K562 (cell line): Measurements from ENCODE around the gene C2CD2. TPM values are rescaled to one million over a fixed set of nuclear protein-coding genes. Genes with fewer than 3 reads are reported as not detected.
A peak's percentile ranks its signal among the peaks of the same experiment; 100 is the strongest.

Source experiments
- BRF1 ChIP-seq: IDR thresholded peaks from 3 replicates; pipeline ENCODE4 v1.6.1; 2011; ENCODE audit warnings: borderline replicate concordance, mild to moderate bottlenecking; ENCODE audit not compliant: insufficient read length; ENCODE audit errors: extremely low read depth
- CBX5 ChIP-seq: IDR thresholded peaks from 2 replicates; pipeline ENCODE4 v1.6.1; 2014; ENCODE audit warnings: low read depth, borderline replicate concordance
- CEBPB ChIP-seq: fragments of 450-650 bp; IDR thresholded peaks from 2 replicates; pipeline ENCODE4 v1.6.1; 2016; ENCODE audit warnings: missing genetic modification characterization, missing compliant biosample characterization
- DPF2 ChIP-seq: fragments of 450-650 bp; IDR thresholded peaks from 2 replicates; pipeline ENCODE4 v1.6.1; 2016
- EP300 ChIP-seq: IDR thresholded peaks from 2 replicates; pipeline ENCODE4 v1.6.1; 2012; ENCODE audit warnings: low read length, improper control_type of control experiment
- ETS1 ChIP-seq: conservative IDR thresholded peaks from 2 replicates; pipeline ENCODE4 v1.6.1; 2011; ENCODE audit warnings: low read depth, mild to moderate bottlenecking, low read length; ENCODE audit not compliant: control insufficient read depth
- GTF2A2 ChIP-seq: IDR thresholded peaks from 2 replicates; pipeline ENCODE4 v1.6.1; 2016; ENCODE audit warnings: mild to moderate bottlenecking, missing genetic modification characterization, missing compliant biosample characterization
- HMBOX1 ChIP-seq: sonication (generic); IDR thresholded peaks from 2 replicates; pipeline ENCODE4 v1.6.1; 2016
- ID3 ChIP-seq, 2 experiments: fragments of 250-450 bp in 1 of 2; fragments of 450-650 bp in 1 of 2; sonication (Bioruptor Pico) in 1 of 2; IDR thresholded peaks; 2 replicates each; pipeline versions ENCODE4 v1.6.1 to v1.8.0; 2016 to 2021; ENCODE audit warnings: mild to moderate bottlenecking in 2 of 2, moderate library complexity in 2 of 2, missing compliant biosample characterization in 1 of 2, missing genetic modification characterization in 1 of 2
- KHSRP ChIP-seq: fragments of 450-650 bp; IDR thresholded peaks from 2 replicates; pipeline ENCODE4 v1.6.1; 2017
- MTA3 ChIP-seq: fragments of 450-650 bp; formaldehyde crosslinking; IDR thresholded peaks from 2 replicates; pipeline ENCODE4 v1.6.1; 2017; ENCODE audit warnings: mild to moderate bottlenecking, borderline replicate concordance
- MYC ChIP-seq, 2 experiments: fragments of 250-450 bp in 1 of 2; sonication (Bioruptor Pico) in 1 of 2; IDR thresholded peaks; 2 replicates each; pipeline versions ENCODE4 v1.5.1 to v1.6.1; 2012 to 2021; ENCODE audit warnings: low read depth in 2 of 2, borderline replicate concordance in 1 of 2, improper control_type of control experiment in 1 of 2, low read length in 1 of 2, mild to moderate bottlenecking in 1 of 2, moderate library complexity in 1 of 2
- NFIC ChIP-seq: fragments of 450-650 bp; IDR thresholded peaks from 2 replicates; pipeline ENCODE4 v1.6.1; 2017; ENCODE audit warnings: mild to moderate bottlenecking, inconsistent platforms
- RERE ChIP-seq: sonication (generic); formaldehyde crosslinking; IDR thresholded peaks from 2 replicates; pipeline ENCODE4 v1.8.0; 2023; ENCODE audit warnings: missing genetic modification reagents, mild to moderate bottlenecking, borderline replicate concordance
- XRCC4 ChIP-seq: IDR thresholded peaks from one replicate; pipeline ENCODE4 v1.6.1; 2011; ENCODE audit not compliant: insufficient read depth, insufficient read length; ENCODE audit errors: extremely low read depth
- ZNF316 ChIP-seq: fragments of 450-650 bp; IDR thresholded peaks from 2 replicates; pipeline ENCODE4 v1.6.1; 2016
- ZNF41 ChIP-seq: fragments of 250-450 bp; sonication (Bioruptor Pico); conservative IDR thresholded peaks from 2 replicates; pipeline ENCODE4 v1.4.0; 2020; ENCODE audit warnings: mild to moderate bottlenecking
- polyA plus RNA-seq, 8 experiments: library from polyadenylated mRNA; depleted of rRNA in 4 of 8; stranded (reverse) in 5 of 8; unstranded in 3 of 8; fragments of >200 nt; fragmentation: Nextera tagmentation in 2 of 8; fragmentation: Illumina TruSeq in 1 of 8; extraction: Ambion mirVana in 2 of 8; extraction: Trizol in 1 of 8; gene quantifications; 2 replicates each; pipeline versions ENCODE4 v1.2.1 to v1.2.3, GENCODE V29; 2011 to 2014; ENCODE audit warnings: inconsistent platforms in 1 of 8, missing spikeins in 1 of 8
- total RNA-seq, 7 experiments: library from RNA; depleted of rRNA in 6 of 7; stranded (reverse); fragments of >200 nt in 6 of 7; fragmentation: Illumina TruSeq in 2 of 7; extraction: Trizol in 2 of 7; gene quantifications; 2 replicates each; pipeline versions ENCODE4 v1.2.1 to v1.2.3, GENCODE V29; 2011 to 2021; ENCODE audit warnings: low replicate concordance in 1 of 7

Gene C2CD2
- total and polyA plus RNA-seq, 9 of the 15 experiments (the other 6 are each of a cell fraction or from before 2014, with no cell fraction given), result 1.3 to 21.6 (median 12.1) TPM

- peak; percentile 95 for TF ChIP-seq MYC (IDR thresholded peaks at IDR 0.05; ENCODE audit: low read depth, low read length)
- TF ChIP-seq MYC (CRISPR knock-in tag; IDR thresholded peaks at IDR 0.05; ENCODE audit: borderline replicate concordance, low read depth), result peak; percentile 98
- TF ChIP-seq CEBPB (tag), result no peak
- no peak for TF ChIP-seq NFIC
- no peak for TF ChIP-seq KHSRP
- no peak for TF ChIP-seq ZNF41 (CRISPR knock-in tag)
- TF ChIP-seq ETS1, result peak; percentile 85; the same call in 1 of the 2 replicates
- no peak for TF ChIP-seq ZNF316
- no peak for TF ChIP-seq BRF1
- TF ChIP-seq ID3 (CRISPR knock-in tag; IDR thresholded peaks at IDR 0.05), result no peak
- peak; percentile 78 for TF ChIP-seq ID3 (tag; IDR thresholded peaks at IDR 0.05)
- TF ChIP-seq XRCC4, result no peak
- no peak for TF ChIP-seq GTF2A2 (tag)
- no peak for TF ChIP-seq EP300
- TF ChIP-seq RERE (CRISPR knock-in tag), result no peak
- no peak for TF ChIP-seq CBX5
- no peak for TF ChIP-seq HMBOX1
- peak; percentile 75 for TF ChIP-seq MTA3
- TF ChIP-seq DPF2, result no peak
These were observed 74.4 kb downstream of the C2CD2 start, which contains the start of gene PRDM15 (continued) for GRCh38 chr21:41879190-41879998.
